MG63 (cell line): ENCODE data around the gene SATL1. TPM values are rescaled to one million over a fixed set of nuclear protein-coding genes. Genes with fewer than 3 reads are reported as not detected.
"Not testable (repeated sequence)": the region's sequence is repeated elsewhere in the genome, so short reads cannot be mapped to it uniquely, and the experiment has no call there.

ENCODE experiments used
- DNase-seq: peaks from one replicate; pipeline ENCODE4 v3.0.0-alpha.2; 2020
- H3K27me3 ChIP-seq: fragments of 250-450 bp; sonication (Bioruptor Pico); 2 replicates; pipeline ENCODE4 v1.5.1; 2020; ENCODE audit warnings: mild to moderate bottlenecking, moderate library complexity
- H3K36me3 ChIP-seq: fragments of 250-450 bp; sonication (Bioruptor Pico); 2 replicates; pipeline ENCODE4 v1.5.1; 2020; ENCODE audit warnings: mild to moderate bottlenecking, moderate library complexity
- H3K4me3 ChIP-seq: fragments of 250-450 bp; sonication (Bioruptor Pico); 2 replicates; pipeline ENCODE4 v1.5.1; 2020; ENCODE audit warnings: mild to moderate bottlenecking, moderate library complexity
- H3K9me3 ChIP-seq: fragments of 250-450 bp; sonication (Bioruptor Pico); 2 replicates; pipeline ENCODE4 v1.5.1; 2020; ENCODE audit warnings: mild to moderate bottlenecking, moderate library complexity
- total RNA-seq: library from RNA; depleted of rRNA; stranded (reverse); fragments of >200 nt; shearing (Covaris generic); gene quantifications from 2 replicates; pipeline ENCODE4 v1.2.3, GENCODE V29; 2014; ENCODE audit warnings: low replicate concordance

Gene SATL1
- total RNA-seq, 1 experiment from 2014 or later: not detected

GRCh38 chrX:85115252-85115651, 128.3 kb downstream of the SATL1 start:
- H3K27me3 ChIP-seq: no peaks in the 10 kb centered on the region
- H3K9me3 ChIP-seq: no peaks in the 10 kb centered on the region
- DNase-seq: no peak
- H3K4me3 ChIP-seq: no peak overlapping the region
- no peaks in the 10 kb centered on the region for H3K36me3 ChIP-seq

GRCh38 chrX:85114776-85115175, 128.8 kb downstream of the SATL1 start:
- H3K27me3 ChIP-seq: no peaks in the 10 kb centered on the region
- no peaks in the 10 kb centered on the region for H3K36me3 ChIP-seq
- DNase-seq: no peak
- no peaks in the 10 kb centered on the region for H3K9me3 ChIP-seq
- H3K4me3 ChIP-seq: no peak overlapping the region

GRCh38 chrX:85114171-85114570, 129.4 kb downstream of the SATL1 start:
- DNase-seq: no peak
- H3K9me3 ChIP-seq: no peaks in the 10 kb centered on the region
- H3K27me3 ChIP-seq: no peaks in the 10 kb centered on the region
- H3K4me3 ChIP-seq: no peak overlapping the region
- no peaks in the 10 kb centered on the region for H3K36me3 ChIP-seq

- H3K4me3 ChIP-seq: no peak overlapping the region
- no peaks in the 10 kb centered on the region for H3K36me3 ChIP-seq
- H3K27me3 ChIP-seq: no peaks in the 10 kb centered on the region
- no peaks in the 10 kb centered on the region for H3K9me3 ChIP-seq
- DNase-seq: no peak
Observed at GRCh38 chrX:85113746-85114145, 129.8 kb downstream of the SATL1 start.

GRCh38 chrX:85112293-85112692, 131.3 kb downstream of the SATL1 start:
- no peak overlapping the region for H3K4me3 ChIP-seq
- DNase-seq: no peak
- H3K9me3 ChIP-seq: no peaks in the 10 kb centered on the region
- H3K36me3 ChIP-seq: no peaks in the 10 kb centered on the region
- H3K27me3 ChIP-seq: no peaks in the 10 kb centered on the region

GRCh38 chrX:85111347-85111746, 132.2 kb downstream of the SATL1 start:
- no peaks in the 10 kb centered on the region for H3K27me3 ChIP-seq
- no peaks in the 10 kb centered on the region for H3K36me3 ChIP-seq
- no peaks in the 10 kb centered on the region for H3K9me3 ChIP-seq
- no peak overlapping the region for H3K4me3 ChIP-seq
- no peak for DNase-seq

- Histone ChIP-seq H3K9me3 (no peaks in the 10 kb centered on the region), H3K27me3 (no peaks in the 10 kb centered on the region)
- DNase-seq: no peak
Observed at GRCh38 chrX:85109235-85109634, 134.3 kb downstream of the SATL1 start.

GRCh38 chrX:85108165-85108564, 135.4 kb downstream of the SATL1 start:
- Histone ChIP-seq H3K36me3 (no peaks in the 10 kb centered on the region), H3K27me3 (no peaks in the 10 kb centered on the region), H3K9me3 (no peaks in the 10 kb centered on the region), H3K4me3 (no peak overlapping the region)
- DNase-seq: peak; percentile 6

More at GRCh38 chrX:85109235-85109634, 134.3 kb downstream of the SATL1 start:
- H3K4me3 ChIP-seq: no peak overlapping the region
- no peaks in the 10 kb centered on the region for H3K36me3 ChIP-seq

- Histone ChIP-seq H3K27me3 (no peaks in the 10 kb centered on the region; the same call in 1 of the 2 replicates), H3K9me3 (no peaks in the 10 kb centered on the region), H3K4me3 (no peak overlapping the region), H3K36me3 (no peaks in the 10 kb centered on the region)
- DNase-seq: peak; percentile 81
Observed at GRCh38 chrX:85107407-85107806, 136.2 kb downstream of the SATL1 start.

- Histone ChIP-seq H3K27me3 (no peaks in the 10 kb centered on the region), H3K4me3 (no peak overlapping the region), H3K9me3 (no peaks in the 10 kb centered on the region), H3K36me3 (no peaks in the 10 kb centered on the region)
- DNase-seq: no peak
Observed at GRCh38 chrX:85089321-85089840, 154.2 kb downstream of the SATL1 start.

- Histone ChIP-seq H3K36me3 (no peaks in the 10 kb centered on the region), H3K4me3 (no peak overlapping the region), H3K9me3 (no peaks in the 10 kb centered on the region), H3K27me3 (no peaks in the 10 kb centered on the region)
- DNase-seq: no peak
Observed at GRCh38 chrX:85084770-85085393, 158.7 kb downstream of the SATL1 start.

GRCh38 chrX:85077247-85077646, 166.3 kb downstream of the SATL1 start:
- H3K9me3 ChIP-seq, H3K36me3 ChIP-seq, DNase-seq, H3K4me3 ChIP-seq, H3K27me3 ChIP-seq: not testable (repeated sequence)

GRCh38 chrX:85065512-85066198, 177.9 kb downstream of the SATL1 start:
- H3K9me3 ChIP-seq: no peaks in the 10 kb centered on the region
- H3K4me3 ChIP-seq: no peak overlapping the region
- H3K27me3 ChIP-seq: no peaks in the 10 kb centered on the region
- H3K36me3 ChIP-seq: no peaks in the 10 kb centered on the region
- DNase-seq: no peak

- Histone ChIP-seq H3K9me3 (no peaks in the 10 kb centered on the region), H3K36me3 (no peaks in the 10 kb centered on the region), H3K27me3 (no peaks in the 10 kb centered on the region), H3K4me3 (no peak overlapping the region)
- no peak for DNase-seq
Observed at GRCh38 chrX:85052636-85053343, 190.8 kb downstream of the SATL1 start.

GRCh38 chrX:85052205-85052604, 191.4 kb downstream of the SATL1 start:
- Histone ChIP-seq H3K4me3 (no peak overlapping the region), H3K36me3 (no peaks in the 10 kb centered on the region), H3K9me3 (no peaks in the 10 kb centered on the region), H3K27me3 (no peaks in the 10 kb centered on the region)
- no peak for DNase-seq

- Histone ChIP-seq H3K9me3 (no peaks in the 10 kb centered on the region), H3K4me3 (no peak overlapping the region), H3K36me3 (no peaks in the 10 kb centered on the region), H3K27me3 (no peaks in the 10 kb centered on the region)
- DNase-seq: no peak
Observed at GRCh38 chrX:85051627-85052026, 192.0 kb downstream of the SATL1 start.
